OCI-LY1 (cell line): ENCODE measurements around the gene HIPK1.

Experiments
- H2AFZ ChIP-seq: fragments of 200-600 bp; sonication (generic), shearing (Covaris generic); 2 replicates; pipeline ENCODE4 v1.6.0; 2014; ENCODE audit warnings: antibody characterized with exemption, mild to moderate bottlenecking, low read length
- H3F3A ChIP-seq: fragments of 200-600 bp; sonication (generic), shearing (Covaris generic); 2 replicates; pipeline ENCODE4 v1.6.0; 2014; ENCODE audit warnings: mild to moderate bottlenecking, antibody characterized with exemption, low read length, moderate library complexity; ENCODE audit not compliant: insufficient read depth
- H3K27ac ChIP-seq: fragments of 200-600 bp; sonication (generic); 2 replicates; pipeline ENCODE4 v1.5.1; 2014; ENCODE audit warnings: low read length, mixed run types, mild to moderate bottlenecking, low read depth; ENCODE audit not compliant: poor library complexity, severe bottlenecking
- H3K27me3 ChIP-seq: fragments of 200-600 bp; sonication (generic); 2 replicates; pipeline ENCODE4 v1.6.0; 2014; ENCODE audit warnings: antibody characterized with exemption, mild to moderate bottlenecking, low read length, moderate library complexity; ENCODE audit not compliant: insufficient read depth
- H3K36me3 ChIP-seq: fragments of 200-600 bp; sonication (generic); 2 replicates; pipeline ENCODE4 v1.6.1; 2014; ENCODE audit warnings: mild to moderate bottlenecking, antibody characterized with exemption, low read length, moderate library complexity, mixed read lengths; ENCODE audit not compliant: insufficient read depth
- H3K4me1 ChIP-seq: fragments of 200-600 bp; sonication (generic); 2 replicates; pipeline ENCODE4 v1.5.1; 2014; ENCODE audit warnings: mild to moderate bottlenecking, low read length, moderate library complexity; ENCODE audit not compliant: insufficient read depth, severe bottlenecking
- H3K4me2 ChIP-seq: fragments of 200-600 bp; sonication (generic), shearing (Covaris generic); 2 replicates; pipeline ENCODE4 v1.6.1; 2014; ENCODE audit warnings: low read length
- H3K4me3 ChIP-seq: fragments of 200-600 bp; sonication (generic); 2 replicates; pipeline ENCODE4 v1.5.1; 2014; ENCODE audit warnings: low read length, low read depth, mild to moderate bottlenecking, mixed read lengths; ENCODE audit not compliant: poor library complexity, severe bottlenecking
- H3K79me2 ChIP-seq: fragments of 200-600 bp; shearing (Covaris generic); 2 replicates; pipeline ENCODE4 v1.6.1; 2016; ENCODE audit warnings: mixed run types, low read length, mixed read lengths; ENCODE audit not compliant: insufficient read depth
- H3K9ac ChIP-seq: fragments of 200-600 bp; sonication (generic), shearing (Covaris generic); 2 replicates; pipeline ENCODE4 v1.6.1; 2014; ENCODE audit warnings: mild to moderate bottlenecking, low read length, mixed read lengths
- H3K9me2 ChIP-seq: fragments of 200-600 bp; sonication (generic), shearing (Covaris generic); 2 replicates; pipeline ENCODE4 v1.6.1; 2014; ENCODE audit warnings: low read depth, mild to moderate bottlenecking, low read length, mixed read lengths
- H3K9me3 ChIP-seq: fragments of 200-600 bp; shearing (Covaris generic); 2 replicates; pipeline ENCODE4 v1.6.1; 2014; ENCODE audit warnings: low read length, mixed read lengths
- H4K20me1 ChIP-seq: fragments of 200-600 bp; sonication (generic), shearing (Covaris generic); 2 replicates; pipeline ENCODE4 v1.6.0; 2016; ENCODE audit warnings: mild to moderate bottlenecking, low read length; ENCODE audit not compliant: insufficient read depth
- EZH2 ChIP-seq: fragments of 200-600 bp; sonication (generic), shearing (Covaris generic); IDR thresholded peaks from 2 replicates; pipeline ENCODE4 v1.8.0; 2017; ENCODE audit warnings: borderline replicate concordance, mixed run types, mild to moderate bottlenecking, antibody characterized with exemption, low read length, moderate library complexity, mixed read lengths
- TF ChIP-seq, protein P1 (sequence below): fragments of 200-600 bp; sonication (generic), shearing (Covaris generic); IDR thresholded peaks from 2 replicates; pipeline ENCODE4 v1.5.1; 2017; ENCODE audit warnings: mild to moderate bottlenecking, antibody characterized with exemption, low read length, moderate library complexity, mixed read lengths

The HIPK1 gene

GRCh38 chr1:113917400-113918082 lies 11.6 kb upstream of the HIPK1 start:
- Histone ChIP-seq H3K9me3 (no peaks in the 10 kb centered on the region), H3K36me3 (peaks cover 5% of the 10 kb centered on the region; the same call in 1 of the 2 replicates), H3F3A (no peaks in the 10 kb centered on the region), H3K9ac (no peak overlapping the region), H4K20me1 (no peaks in the 10 kb centered on the region), H3K27me3 (no peaks in the 10 kb centered on the region), H3K4me2 (no peak overlapping the region), H3K9me2 (no peaks in the 10 kb centered on the region), H3K4me1 (peaks cover 5% of the 10 kb centered on the region), H3K4me3 (no peak overlapping the region), H3K27ac (no peak overlapping the region), H2AFZ (no peak overlapping the region), H3K79me2 (no peaks in the 10 kb centered on the region)
- no peak for TF ChIP-seq EZH2
- TF ChIP-seq, protein P1, sequence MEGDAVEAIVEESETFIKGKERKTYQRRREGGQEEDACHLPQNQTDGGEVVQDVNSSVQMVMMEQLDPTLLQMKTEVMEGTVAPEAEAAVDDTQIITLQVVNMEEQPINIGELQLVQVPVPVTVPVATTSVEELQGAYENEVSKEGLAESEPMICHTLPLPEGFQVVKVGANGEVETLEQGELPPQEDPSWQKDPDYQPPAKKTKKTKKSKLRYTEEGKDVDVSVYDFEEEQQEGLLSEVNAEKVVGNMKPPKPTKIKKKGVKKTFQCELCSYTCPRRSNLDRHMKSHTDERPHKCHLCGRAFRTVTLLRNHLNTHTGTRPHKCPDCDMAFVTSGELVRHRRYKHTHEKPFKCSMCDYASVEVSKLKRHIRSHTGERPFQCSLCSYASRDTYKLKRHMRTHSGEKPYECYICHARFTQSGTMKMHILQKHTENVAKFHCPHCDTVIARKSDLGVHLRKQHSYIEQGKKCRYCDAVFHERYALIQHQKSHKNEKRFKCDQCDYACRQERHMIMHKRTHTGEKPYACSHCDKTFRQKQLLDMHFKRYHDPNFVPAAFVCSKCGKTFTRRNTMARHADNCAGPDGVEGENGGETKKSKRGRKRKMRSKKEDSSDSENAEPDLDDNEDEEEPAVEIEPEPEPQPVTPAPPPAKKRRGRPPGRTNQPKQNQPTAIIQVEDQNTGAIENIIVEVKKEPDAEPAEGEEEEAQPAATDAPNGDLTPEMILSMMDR: no peak

DNA sequence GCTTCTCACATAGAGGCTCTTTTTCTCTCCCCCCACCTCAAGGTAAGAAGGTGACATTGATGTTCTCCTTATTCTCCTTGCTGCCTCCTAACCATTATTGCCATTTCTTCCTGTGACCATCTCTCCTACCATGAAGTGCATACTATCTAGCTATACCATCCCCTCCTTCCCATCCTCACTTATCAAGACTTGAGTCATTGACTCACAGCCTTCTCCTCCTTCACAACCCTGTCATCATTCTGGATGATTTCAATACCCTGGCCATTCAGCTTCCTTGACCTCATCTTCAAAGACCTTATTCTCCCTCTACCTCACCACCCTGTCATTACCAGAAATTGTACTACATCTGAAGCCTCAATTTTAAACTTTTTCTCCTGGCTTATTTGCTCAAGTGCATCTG lies 10.9 kb upstream of the HIPK1 start:
- H3K4me3 ChIP-seq: no peak overlapping the region
- peaks cover 5% of the 10 kb centered on the region for H3K4me1 ChIP-seq
- no peak overlapping the region for H2AFZ ChIP-seq
- H3K9me3 ChIP-seq: no peaks in the 10 kb centered on the region
- H3F3A ChIP-seq: no peaks in the 10 kb centered on the region
- no peak for TF ChIP-seq EZH2
- TF ChIP-seq, protein P1: no peak
- no peaks in the 10 kb centered on the region for H3K36me3 ChIP-seq
- no peaks in the 10 kb centered on the region for H3K79me2 ChIP-seq
- H4K20me1 ChIP-seq: no peaks in the 10 kb centered on the region
- no peaks in the 10 kb centered on the region for H3K27me3 ChIP-seq
- no peaks in the 10 kb centered on the region for H3K9me2 ChIP-seq
- no peak overlapping the region for H3K9ac ChIP-seq
- no peak overlapping the region for H3K27ac ChIP-seq
- H3K4me2 ChIP-seq: no peak overlapping the region

DNA sequence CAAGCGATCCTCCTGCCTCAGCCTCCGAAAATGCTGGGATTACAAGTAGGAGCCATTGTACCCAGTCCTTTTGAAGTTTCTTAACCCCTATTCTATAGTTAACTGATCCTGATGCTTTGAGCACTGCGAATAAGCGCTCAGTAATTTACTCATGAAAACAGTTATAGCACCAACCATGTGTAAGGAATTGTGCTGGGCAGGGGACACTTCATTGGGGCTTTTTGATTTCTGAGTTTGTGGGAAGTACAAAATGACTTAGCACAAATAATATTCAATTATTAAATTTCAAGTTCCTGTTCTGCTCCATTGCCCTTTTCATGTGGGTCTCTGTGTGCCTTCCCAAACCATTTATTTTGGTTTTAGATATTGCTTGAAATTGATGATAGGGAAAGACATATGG lies 6.2 kb upstream of the HIPK1 start:
- Histone ChIP-seq H3K9ac (no peak overlapping the region), H3K27ac (no peak overlapping the region), H4K20me1 (no peaks in the 10 kb centered on the region), H3K9me3 (no peaks in the 10 kb centered on the region), H3K4me3 (no peak overlapping the region), H3K4me2 (no peak overlapping the region), H3K27me3 (no peaks in the 10 kb centered on the region), H2AFZ (no peak overlapping the region), H3F3A (no peaks in the 10 kb centered on the region), H3K4me1 (peaks cover 9% of the 10 kb centered on the region), H3K79me2 (no peaks in the 10 kb centered on the region), H3K36me3 (no peaks in the 10 kb centered on the region), H3K9me2 (no peaks in the 10 kb centered on the region)
- TF ChIP-seq, protein P1: no peak
- TF ChIP-seq EZH2: no peak
